Activated naive CD8-positive, alpha-beta T cell treated with anti-CD3 and anti-CD28 coated beads, Interleukin-2, amount 50 U/mL, for 24 hours (primary cell): Measurements from ENCODE around the gene GPHN.

ENCODE experiments used
- ATAC-seq: fragments of 150-1000 bp; cut with Tn5 transposase; one replicate; pipeline ENCODE4 v1.10.0; 2021
- DNase-seq: peaks from one replicate; pipeline ENCODE4 v3.0.0; 2021
- H3K27ac Mint-ChIP-seq: one replicate; pipeline ENCODE4 v1.8.0; 2021; ENCODE audit warnings: mild to moderate bottlenecking, mixed read lengths
- H3K27me3 Mint-ChIP-seq: one replicate; pipeline ENCODE4 v1.8.0; 2021; ENCODE audit warnings: mixed read lengths
- H3K36me3 Mint-ChIP-seq: one replicate; pipeline ENCODE4 v1.8.0; 2021; ENCODE audit warnings: low read depth, mixed read lengths
- H3K4me1 Mint-ChIP-seq: one replicate; pipeline ENCODE4 v1.8.0; 2021; ENCODE audit warnings: mixed read lengths
- H3K4me3 Mint-ChIP-seq: one replicate; pipeline ENCODE4 v1.8.0; 2021; ENCODE audit warnings: mild to moderate bottlenecking, moderate library complexity, mixed read lengths
- H3K9me3 Mint-ChIP-seq: one replicate; pipeline ENCODE4 v1.8.0; 2021; ENCODE audit warnings: mixed read lengths

Gene GPHN

GRCh38 chr14:66641861-66642635, 134.1 kb downstream of the GPHN start:
- H3K27me3 Mint-ChIP-seq = no peaks in the 10 kb centered on the region
- no peak for ATAC-seq
- no peak overlapping the region for H3K4me3 Mint-ChIP-seq
- H3K4me1 Mint-ChIP-seq = peaks cover 14% of the 10 kb centered on the region
- H3K27ac Mint-ChIP-seq = no peak overlapping the region
- DNase-seq = no peak
- no peaks in the 10 kb centered on the region for H3K9me3 Mint-ChIP-seq
- no peaks in the 10 kb centered on the region for H3K36me3 Mint-ChIP-seq

- no peaks in the 10 kb centered on the region for H3K27me3 Mint-ChIP-seq
- H3K4me1 Mint-ChIP-seq = peaks cover 14% of the 10 kb centered on the region
- no peaks in the 10 kb centered on the region for H3K36me3 Mint-ChIP-seq
- no peak overlapping the region for H3K27ac Mint-ChIP-seq
- H3K4me3 Mint-ChIP-seq = no peak overlapping the region
- no peaks in the 10 kb centered on the region for H3K9me3 Mint-ChIP-seq
- DNase-seq (no peak), ATAC-seq (no peak)
Measured at GRCh38 chr14:66643344-66643743, 135.4 kb downstream of the GPHN start.

- no peaks in the 10 kb centered on the region for H3K9me3 Mint-ChIP-seq
- peaks cover 21% of the 10 kb centered on the region for H3K4me1 Mint-ChIP-seq
- H3K27me3 Mint-ChIP-seq = no peaks in the 10 kb centered on the region
- no peak overlapping the region for H3K27ac Mint-ChIP-seq
- no peak overlapping the region for H3K4me3 Mint-ChIP-seq
- ATAC-seq (no peak), DNase-seq (no peak)
- H3K36me3 Mint-ChIP-seq = no peaks in the 10 kb centered on the region
Measured at GRCh38 chr14:66645716-66646115, 137.8 kb downstream of the GPHN start.

- no peak for ATAC-seq
- no peak overlapping the region for H3K27ac Mint-ChIP-seq
- peaks cover 9% of the 10 kb centered on the region for H3K4me1 Mint-ChIP-seq
- DNase-seq = no peak
- no peak overlapping the region for H3K4me3 Mint-ChIP-seq
- peaks cover 2% of the 10 kb centered on the region for H3K9me3 Mint-ChIP-seq
- H3K36me3 Mint-ChIP-seq = no peaks in the 10 kb centered on the region
- H3K27me3 Mint-ChIP-seq = no peaks in the 10 kb centered on the region
Measured at GRCh38 chr14:66649498-66649897, 141.6 kb downstream of the GPHN start.

- no peaks in the 10 kb centered on the region for H3K27me3 Mint-ChIP-seq
- peak; percentile 20 for ATAC-seq
- H3K9me3 Mint-ChIP-seq = peaks cover 10% of the 10 kb centered on the region
- no peaks in the 10 kb centered on the region for H3K36me3 Mint-ChIP-seq
- H3K4me1 Mint-ChIP-seq = peaks cover 9% of the 10 kb centered on the region
- no peak overlapping the region for H3K27ac Mint-ChIP-seq
- H3K4me3 Mint-ChIP-seq = no peak overlapping the region
- DNase-seq = no peak
Measured at GRCh38 chr14:66650491-66650911, 142.6 kb downstream of the GPHN start.

- Mint-ChIP-seq H3K27ac (no peak overlapping the region), H3K9me3 (peaks cover 22% of the 10 kb centered on the region), H3K36me3 (peaks cover 5% of the 10 kb centered on the region), H3K27me3 (no peaks in the 10 kb centered on the region), H3K4me1 (peaks cover 11% of the 10 kb centered on the region), H3K4me3 (no peak overlapping the region)
- DNase-seq (no peak), ATAC-seq (no peak)
Measured at GRCh38 chr14:66651536-66652220, 143.7 kb downstream of the GPHN start.

- H3K36me3 Mint-ChIP-seq = peaks cover 5% of the 10 kb centered on the region
- H3K4me3 Mint-ChIP-seq = no peak overlapping the region
- peaks cover 11% of the 10 kb centered on the region for H3K4me1 Mint-ChIP-seq
- no peak overlapping the region for H3K27ac Mint-ChIP-seq
- peaks cover 26% of the 10 kb centered on the region for H3K9me3 Mint-ChIP-seq
- ATAC-seq (no peak), DNase-seq (no peak)
- H3K27me3 Mint-ChIP-seq = no peaks in the 10 kb centered on the region
Measured at GRCh38 chr14:66652525-66653106, 144.7 kb downstream of the GPHN start.

GRCh38 chr14:66657780-66658179, 149.8 kb downstream of the GPHN start:
- peaks cover 3% of the 10 kb centered on the region for H3K4me1 Mint-ChIP-seq
- DNase-seq (no peak), ATAC-seq (no peak)
- H3K27me3 Mint-ChIP-seq = no peaks in the 10 kb centered on the region
- H3K27ac Mint-ChIP-seq = no peak overlapping the region
- H3K36me3 Mint-ChIP-seq = peaks cover 13% of the 10 kb centered on the region
- peaks cover 43% of the 10 kb centered on the region for H3K9me3 Mint-ChIP-seq
- no peak overlapping the region for H3K4me3 Mint-ChIP-seq

GRCh38 chr14:66662374-66662773, 154.4 kb downstream of the GPHN start:
- Mint-ChIP-seq H3K36me3 (peaks cover 12% of the 10 kb centered on the region), H3K27me3 (no peaks in the 10 kb centered on the region), H3K4me3 (no peak overlapping the region), H3K4me1 (no peaks in the 10 kb centered on the region), H3K27ac (no peak overlapping the region), H3K9me3 (peaks cover 51% of the 10 kb centered on the region)
- ATAC-seq (no peak), DNase-seq (no peak)

- ATAC-seq (no peak), DNase-seq (no peak)
- Mint-ChIP-seq H3K4me3 (no peak overlapping the region), H3K36me3 (peaks cover 47% of the 10 kb centered on the region), H3K4me1 (no peaks in the 10 kb centered on the region), H3K27me3 (no peaks in the 10 kb centered on the region), H3K9me3 (peaks cover 45% of the 10 kb centered on the region), H3K27ac (no peak overlapping the region)
Measured at GRCh38 chr14:66677780-66678179, 169.8 kb downstream of the GPHN start.

GRCh38 chr14:66680216-66680615, 172.3 kb downstream of the GPHN start:
- DNase-seq (no peak), ATAC-seq (no peak)
- H3K4me1 Mint-ChIP-seq = no peaks in the 10 kb centered on the region
- no peak overlapping the region for H3K27ac Mint-ChIP-seq
- no peak overlapping the region for H3K4me3 Mint-ChIP-seq
- peaks cover 36% of the 10 kb centered on the region for H3K9me3 Mint-ChIP-seq
- H3K27me3 Mint-ChIP-seq = no peaks in the 10 kb centered on the region
- peaks cover 51% of the 10 kb centered on the region for H3K36me3 Mint-ChIP-seq

- Mint-ChIP-seq H3K36me3 (peaks cover 5% of the 10 kb centered on the region), H3K27me3 (no peaks in the 10 kb centered on the region), H3K27ac (no peak overlapping the region), H3K4me1 (peaks cover 2% of the 10 kb centered on the region), H3K4me3 (no peak overlapping the region), H3K9me3 (peaks cover 15% of the 10 kb centered on the region)
- DNase-seq = no peak
- ATAC-seq = no peak
Measured at GRCh38 chr14:66696326-66696725, 188.4 kb downstream of the GPHN start.

- Mint-ChIP-seq H3K27ac (no peak overlapping the region), H3K27me3 (no peaks in the 10 kb centered on the region), H3K4me1 (peaks cover 2% of the 10 kb centered on the region), H3K9me3 (peaks cover 27% of the 10 kb centered on the region), H3K36me3 (peaks cover 9% of the 10 kb centered on the region), H3K4me3 (no peak overlapping the region)
- ATAC-seq (peak; percentile 52), DNase-seq (no peak)
Measured at GRCh38 chr14:66698503-66698902, 190.6 kb downstream of the GPHN start.

- peaks cover 48% of the 10 kb centered on the region for H3K9me3 Mint-ChIP-seq
- H3K27ac Mint-ChIP-seq = no peak overlapping the region
- peaks cover 15% of the 10 kb centered on the region for H3K36me3 Mint-ChIP-seq
- H3K4me3 Mint-ChIP-seq = no peak overlapping the region
- DNase-seq = no peak
- no peaks in the 10 kb centered on the region for H3K27me3 Mint-ChIP-seq
- peaks cover 2% of the 10 kb centered on the region for H3K4me1 Mint-ChIP-seq
- no peak for ATAC-seq
Measured at GRCh38 chr14:66701813-66702212, 193.9 kb downstream of the GPHN start.

- H3K36me3 Mint-ChIP-seq = peaks cover 15% of the 10 kb centered on the region
- no peak overlapping the region for H3K4me3 Mint-ChIP-seq
- H3K27me3 Mint-ChIP-seq = no peaks in the 10 kb centered on the region
- DNase-seq (no peak), ATAC-seq (no peak)
- H3K27ac Mint-ChIP-seq = no peak overlapping the region
- H3K9me3 Mint-ChIP-seq = peaks cover 32% of the 10 kb centered on the region
- H3K4me1 Mint-ChIP-seq = no peaks in the 10 kb centered on the region
Measured at GRCh38 chr14:66708267-66708666, 200.3 kb downstream of the GPHN start.
